Measurements from ENCODE around the gene GTF2IRD1. TPM values are rescaled to one million over a fixed set of nuclear protein-coding genes. Genes with fewer than 3 reads are reported as not detected.
A peak's percentile ranks its signal among the peaks of the same experiment; 100 is the strongest.

GTF2IRD1 gene
- total RNA-seq, 1 experiment from 2014 or later, result 14.9 TPM

DNA sequence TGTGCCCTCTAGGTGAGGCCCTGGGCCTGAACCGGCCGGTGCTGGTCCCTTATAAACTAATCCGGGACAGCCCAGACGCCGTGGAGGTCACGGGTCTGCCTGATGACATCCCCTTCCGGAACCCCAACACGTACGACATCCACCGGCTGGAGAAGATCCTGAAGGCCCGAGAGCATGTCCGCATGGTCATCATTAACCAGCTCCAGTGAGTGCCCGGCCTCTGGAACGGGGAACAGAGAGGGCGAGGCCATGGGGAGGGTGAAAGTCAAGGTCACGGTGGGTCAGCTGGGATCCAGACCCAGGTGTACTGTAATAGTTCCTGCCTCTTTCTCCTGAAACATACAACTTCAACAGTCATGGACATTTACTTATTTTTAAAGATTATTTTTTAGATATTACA lies 137.1 kb downstream of the GTF2IRD1 start:
- intact Hi-C loops (cut with micrococcal nuclease), result no loop called here
- Histone ChIP-seq H3K9ac (ENCODE audit: low read length) (no peak overlapping the region), H3K36me3 (ENCODE audit: low read depth, low read length) (peaks cover 5% of the 10 kb centered on the region; the same call in 1 of the 2 replicates), H3K79me2 (ENCODE audit: low read length) (no peaks in the 10 kb centered on the region), H3K27me3 (ENCODE audit: low read length) (no peaks in the 10 kb centered on the region), H2AFZ (ENCODE audit: low read length) (no peak overlapping the region), H3K27ac (ENCODE audit: low read length) (no peak overlapping the region), H3K9me2 (replicated peaks; ENCODE audit: low read length) (no peaks in the 10 kb centered on the region), H3K4me3 (ENCODE audit: low read length) (no peak overlapping the region), H3K4me1 (ENCODE audit: insufficient read depth, low read length) (peaks cover 12% of the 10 kb centered on the region), H4K20me1 (ENCODE audit: low read length) (no peaks in the 10 kb centered on the region), H3K4me2 (ENCODE audit: low read length) (no peak overlapping the region), H3K9me3 (ENCODE audit: low read length) (no peaks in the 10 kb centered on the region), H3F3A (ENCODE audit: low read length, unreplicated experiment) (no peaks in the 10 kb centered on the region)
- ATAC-seq (no peak), DNase-seq (no peak)
- BruUV-seq (replicated peaks), result no TSS peak
- CTCF ChIA-PET, result no interaction called here
- POLR2A ChIA-PET (ENCODE audit: unreplicated experiment), result no interaction called here
- no peak for TF ChIP-seq EZH2phosphoT487 (IDR thresholded peaks at IDR 0.05; ENCODE audit: borderline replicate concordance, low read length)
- TF ChIP-seq EZH2 (IDR thresholded peaks at IDR 0.05; ENCODE audit: low read length, unreplicated experiment), result no peak
- TF ChIP-seq, protein P1, sequence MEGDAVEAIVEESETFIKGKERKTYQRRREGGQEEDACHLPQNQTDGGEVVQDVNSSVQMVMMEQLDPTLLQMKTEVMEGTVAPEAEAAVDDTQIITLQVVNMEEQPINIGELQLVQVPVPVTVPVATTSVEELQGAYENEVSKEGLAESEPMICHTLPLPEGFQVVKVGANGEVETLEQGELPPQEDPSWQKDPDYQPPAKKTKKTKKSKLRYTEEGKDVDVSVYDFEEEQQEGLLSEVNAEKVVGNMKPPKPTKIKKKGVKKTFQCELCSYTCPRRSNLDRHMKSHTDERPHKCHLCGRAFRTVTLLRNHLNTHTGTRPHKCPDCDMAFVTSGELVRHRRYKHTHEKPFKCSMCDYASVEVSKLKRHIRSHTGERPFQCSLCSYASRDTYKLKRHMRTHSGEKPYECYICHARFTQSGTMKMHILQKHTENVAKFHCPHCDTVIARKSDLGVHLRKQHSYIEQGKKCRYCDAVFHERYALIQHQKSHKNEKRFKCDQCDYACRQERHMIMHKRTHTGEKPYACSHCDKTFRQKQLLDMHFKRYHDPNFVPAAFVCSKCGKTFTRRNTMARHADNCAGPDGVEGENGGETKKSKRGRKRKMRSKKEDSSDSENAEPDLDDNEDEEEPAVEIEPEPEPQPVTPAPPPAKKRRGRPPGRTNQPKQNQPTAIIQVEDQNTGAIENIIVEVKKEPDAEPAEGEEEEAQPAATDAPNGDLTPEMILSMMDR (conservative IDR thresholded peaks at IDR 0.05; ENCODE audit: low read depth, low read length), result no peak

DNA sequence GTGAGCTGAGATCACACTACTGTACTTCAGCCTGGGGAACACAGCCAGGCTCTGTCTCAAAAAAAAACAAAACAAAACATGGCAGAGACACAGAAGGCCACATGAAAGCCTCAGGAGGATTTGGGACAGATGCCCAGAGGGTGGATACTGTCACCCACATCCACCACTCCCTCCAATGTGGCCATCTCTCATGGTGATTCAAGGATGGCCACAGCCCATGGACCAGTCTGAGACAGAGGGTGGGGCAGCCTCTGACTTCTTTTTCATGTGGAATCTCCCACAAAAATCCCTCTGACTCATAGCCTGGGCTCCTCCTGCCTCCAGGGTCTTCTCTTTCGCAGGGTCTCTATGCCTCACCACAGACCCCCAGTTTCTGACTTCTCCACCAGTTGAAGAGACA lies 144.9 kb downstream of the GTF2IRD1 start:
- Histone ChIP-seq H3F3A (ENCODE audit: low read length, unreplicated experiment) (no peaks in the 10 kb centered on the region), H4K20me1 (ENCODE audit: low read length) (no peaks in the 10 kb centered on the region), H3K9ac (ENCODE audit: low read length) (no peak overlapping the region), H3K4me2 (ENCODE audit: low read length) (no peak overlapping the region), H2AFZ (ENCODE audit: low read length) (no peak overlapping the region), H3K27me3 (ENCODE audit: low read length) (no peaks in the 10 kb centered on the region), H3K4me1 (ENCODE audit: insufficient read depth, low read length) (no peaks in the 10 kb centered on the region), H3K9me3 (ENCODE audit: low read length) (no peaks in the 10 kb centered on the region), H3K9me2 (replicated peaks; ENCODE audit: low read length) (no peaks in the 10 kb centered on the region), H3K79me2 (ENCODE audit: low read length) (no peaks in the 10 kb centered on the region), H3K36me3 (ENCODE audit: low read depth, low read length) (peaks cover 10% of the 10 kb centered on the region), H3K4me3 (ENCODE audit: low read length) (no peak overlapping the region), H3K27ac (ENCODE audit: low read length) (no peak overlapping the region)
- intact Hi-C loops (cut with micrococcal nuclease), result no loop called here
- TF ChIP-seq, protein P1 (conservative IDR thresholded peaks at IDR 0.05; ENCODE audit: low read depth, low read length), result no peak
- TF ChIP-seq EZH2phosphoT487 (IDR thresholded peaks at IDR 0.05; ENCODE audit: borderline replicate concordance, low read length) (no peak), EZH2 (IDR thresholded peaks at IDR 0.05; ENCODE audit: low read length, unreplicated experiment) (no peak)
- CTCF ChIA-PET, result no interaction called here
- ATAC-seq, result peak; percentile 82
- no TSS peak for BruUV-seq (replicated peaks)
- POLR2A ChIA-PET (ENCODE audit: unreplicated experiment), result no interaction called here
- DNase-seq, result peak; percentile 66

DNA sequence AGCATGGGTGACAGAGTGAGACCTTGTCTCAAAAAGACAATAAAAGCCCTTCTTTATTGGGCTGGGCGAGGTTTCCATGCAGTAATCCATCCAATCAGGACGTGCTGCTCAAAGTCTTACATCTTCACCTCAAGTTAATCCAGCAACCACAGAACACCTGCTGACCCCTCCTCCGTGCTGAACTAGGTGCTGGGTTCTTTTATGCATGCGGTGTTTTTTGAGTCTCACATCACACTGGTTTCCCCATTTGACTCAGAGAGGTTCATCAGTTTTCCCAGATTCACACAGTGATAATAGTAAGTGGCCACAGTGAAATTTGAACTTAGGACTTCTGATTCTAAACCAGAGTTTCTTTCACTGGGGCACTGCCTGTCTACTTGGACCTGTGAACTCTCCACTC lies 145.5 kb downstream of the GTF2IRD1 start:
- no peak overlapping the region for H3K4me2 ChIP-seq (ENCODE audit: low read length)
- peaks cover 10% of the 10 kb centered on the region for H3K36me3 ChIP-seq (ENCODE audit: low read depth, low read length)
- no peaks in the 10 kb centered on the region for H3K27me3 ChIP-seq (ENCODE audit: low read length)
- ChIA-PET POLR2A (ENCODE audit: unreplicated experiment) (no interaction called here), CTCF (no interaction called here)
- TF ChIP-seq, protein P1 (conservative IDR thresholded peaks at IDR 0.05; ENCODE audit: low read depth, low read length), result no peak
- TF ChIP-seq EZH2 (IDR thresholded peaks at IDR 0.05; ENCODE audit: low read length, unreplicated experiment) (no peak), EZH2phosphoT487 (IDR thresholded peaks at IDR 0.05; ENCODE audit: borderline replicate concordance, low read length) (no peak)
- intact Hi-C loops (cut with micrococcal nuclease), result no loop called here
- H3K9me3 ChIP-seq (ENCODE audit: low read length), result no peaks in the 10 kb centered on the region
- H3K27ac ChIP-seq (ENCODE audit: low read length), result no peak overlapping the region
- H3K79me2 ChIP-seq (ENCODE audit: low read length), result no peaks in the 10 kb centered on the region
- no peaks in the 10 kb centered on the region for H3F3A ChIP-seq (ENCODE audit: low read length, unreplicated experiment)
- DNase-seq, result no peak
- H2AFZ ChIP-seq (ENCODE audit: low read length), result no peak overlapping the region
- no peak for ATAC-seq
- no peaks in the 10 kb centered on the region for H3K9me2 ChIP-seq (replicated peaks; ENCODE audit: low read length)
- no peak overlapping the region for H3K4me3 ChIP-seq (ENCODE audit: low read length)
- BruUV-seq (replicated peaks), result no TSS peak
- H3K4me1 ChIP-seq (ENCODE audit: insufficient read depth, low read length), result peaks cover 2% of the 10 kb centered on the region
- H3K9ac ChIP-seq (ENCODE audit: low read length), result no peak overlapping the region
- H4K20me1 ChIP-seq (ENCODE audit: low read length), result no peaks in the 10 kb centered on the region

Measured in PC-3 (cell line).